Measurements from ENCODE around the gene PSME4. TPM values are rescaled to one million over a fixed set of nuclear protein-coding genes. Genes with fewer than 3 reads are reported as not detected.

PSME4 gene
- total and polyA plus RNA-seq, 2 of the 13 experiments (the other 11 are each of a cell fraction or from before 2014, with no cell fraction given) = 52.1 to 77.8 TPM

DNA sequence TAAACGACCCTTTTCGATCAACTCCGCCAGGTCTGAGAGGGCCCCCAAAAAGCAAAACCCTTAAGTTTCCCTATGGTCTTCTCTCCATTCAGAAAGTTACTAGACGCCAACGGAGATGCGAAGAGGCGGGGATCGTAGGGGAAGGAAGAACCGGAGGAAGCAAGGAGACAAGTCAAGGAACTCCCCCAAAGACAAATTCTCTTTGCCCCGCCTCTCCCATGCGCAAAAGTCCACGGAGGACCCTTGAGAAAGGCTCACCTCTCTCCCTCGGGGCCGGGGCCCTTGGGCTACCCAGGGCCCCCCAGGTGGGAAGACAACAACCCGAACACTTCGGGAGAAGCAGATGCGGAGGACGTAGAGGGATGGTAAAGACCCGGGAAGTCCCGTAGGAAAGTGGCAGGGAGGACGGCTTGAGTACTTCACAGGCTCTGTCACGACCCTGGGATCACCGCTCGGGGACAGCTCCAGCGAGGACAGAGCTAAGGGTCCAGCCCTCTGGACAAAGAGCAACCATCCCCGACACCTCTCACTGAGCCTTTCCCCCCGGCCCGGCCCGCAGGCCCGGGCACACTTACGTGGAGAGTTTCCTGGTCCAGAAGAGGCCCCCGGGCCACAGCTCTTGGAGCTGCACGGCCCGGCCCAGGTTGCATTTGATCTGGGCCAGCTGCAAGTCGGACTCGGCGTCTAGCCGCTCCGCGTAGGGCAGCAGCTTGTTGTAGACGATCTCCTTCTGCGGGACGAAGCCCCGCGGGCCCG is 647 bp downstream of the PSME4 start (continued):
- TF ChIP-seq POGK (CRISPR knock-in tag; conservative IDR thresholded peaks at IDR 0.05) (no peak), LCORL (IDR thresholded peaks at IDR 0.05) (no peak), LCORL (CRISPR knock-in tag; IDR thresholded peaks at IDR 0.05) (no peak), ZSCAN25 (CRISPR knock-in tag; IDR thresholded peaks at IDR 0.05) (no peak), WIZ (CRISPR knock-in tag; IDR thresholded peaks at IDR 0.05) (no peak), ZBTB20 (CRISPR knock-in tag; IDR thresholded peaks at IDR 0.05; ENCODE audit: borderline replicate concordance, low read depth) (0 out of 2 replicates have a peak, but pooled peaks have one; percentile 40), ZNF343 (CRISPR knock-in tag; IDR thresholded peaks at IDR 0.05) (no peak), ZNF430 (CRISPR knock-in tag; IDR thresholded peaks at IDR 0.05) (0 out of 2 replicates have a peak, but pooled peaks have one; percentile 42), HNF4G (IDR thresholded peaks at IDR 0.05; ENCODE audit: borderline replicate concordance, low read depth, low read length) (no peak), HNF4G (CRISPR knock-in tag; IDR thresholded peaks at IDR 0.05; ENCODE audit: borderline replicate concordance, low read depth) (no peak), POLR2G (IDR thresholded peaks at IDR 0.05; ENCODE audit: low read depth, low read length) (0 out of 2 replicates have a peak, but pooled peaks have one; percentile 23), SATB2 (CRISPR knock-in tag; IDR thresholded peaks at IDR 0.05) (peak; percentile 39; the same call in 1 of the 2 replicates), SNAI1 (CRISPR knock-in tag; IDR thresholded peaks at IDR 0.05; ENCODE audit: borderline replicate concordance) (peak; percentile 93; the same call in 1 of the 2 replicates), ZNF441 (CRISPR knock-in tag; IDR thresholded peaks at IDR 0.05; ENCODE audit: borderline replicate concordance) (no peak; the same call in 1 of the 2 replicates), ZNF704 (CRISPR knock-in tag; IDR thresholded peaks at IDR 0.05; ENCODE audit: borderline replicate concordance) (no peak), POGZ (CRISPR knock-in tag; IDR thresholded peaks at IDR 0.05) (no peak), E2F1 (CRISPR knock-in tag; IDR thresholded peaks at IDR 0.05) (0 out of 2 replicates have a peak, but pooled peaks have one; percentile 23), ZFP62 (CRISPR knock-in tag; IDR thresholded peaks at IDR 0.05) (no peak), MTF1 (CRISPR knock-in tag; IDR thresholded peaks at IDR 0.05) (no peak; the same call in 1 of the 2 replicates), HNF4A (CRISPR knock-in tag; IDR thresholded peaks at IDR 0.05) (peak; percentile 11; the same call in 1 of the 2 replicates), SETDB1 (CRISPR knock-in tag; IDR thresholded peaks at IDR 0.05; ENCODE audit: borderline replicate concordance) (0 out of 2 replicates have a peak, but pooled peaks have one; percentile 44), RARA (CRISPR knock-in tag; IDR thresholded peaks at IDR 0.05) (no peak), NKX3-1 (CRISPR knock-in tag; IDR thresholded peaks at IDR 0.05) (peak; percentile 43; the same call in 1 of the 2 replicates), MLLT10 (CRISPR knock-in tag; IDR thresholded peaks at IDR 0.05) (no peak)
- TF ChIP-seq, protein P1, sequence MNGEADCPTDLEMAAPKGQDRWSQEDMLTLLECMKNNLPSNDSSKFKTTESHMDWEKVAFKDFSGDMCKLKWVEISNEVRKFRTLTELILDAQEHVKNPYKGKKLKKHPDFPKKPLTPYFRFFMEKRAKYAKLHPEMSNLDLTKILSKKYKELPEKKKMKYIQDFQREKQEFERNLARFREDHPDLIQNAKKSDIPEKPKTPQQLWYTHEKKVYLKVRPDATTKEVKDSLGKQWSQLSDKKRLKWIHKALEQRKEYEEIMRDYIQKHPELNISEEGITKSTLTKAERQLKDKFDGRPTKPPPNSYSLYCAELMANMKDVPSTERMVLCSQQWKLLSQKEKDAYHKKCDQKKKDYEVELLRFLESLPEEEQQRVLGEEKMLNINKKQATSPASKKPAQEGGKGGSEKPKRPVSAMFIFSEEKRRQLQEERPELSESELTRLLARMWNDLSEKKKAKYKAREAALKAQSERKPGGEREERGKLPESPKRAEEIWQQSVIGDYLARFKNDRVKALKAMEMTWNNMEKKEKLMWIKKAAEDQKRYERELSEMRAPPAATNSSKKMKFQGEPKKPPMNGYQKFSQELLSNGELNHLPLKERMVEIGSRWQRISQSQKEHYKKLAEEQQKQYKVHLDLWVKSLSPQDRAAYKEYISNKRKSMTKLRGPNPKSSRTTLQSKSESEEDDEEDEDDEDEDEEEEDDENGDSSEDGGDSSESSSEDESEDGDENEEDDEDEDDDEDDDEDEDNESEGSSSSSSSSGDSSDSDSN (CRISPR knock-in tag; IDR thresholded peaks at IDR 0.05) = no peak

All from HepG2 (cell line).